Upper lobe of left lung (tissue), 6 donors: ENCODE results near the gene DDX39A. TPM values are rescaled to one million over a fixed set of nuclear protein-coding genes. Genes with fewer than 3 reads are reported as not detected.
A peak's percentile ranks its signal among the peaks of the same experiment; 100 is the strongest.

ENCODE experiments used
- ATAC-seq, 2 donors: fragments of 200-7000 bp; cut with Tn5 transposase; one replicate each; pipeline ENCODE4 v1.9.1; 2022; ENCODE audit warnings: mild to moderate bottlenecking in 2 of 2, moderate library complexity in 2 of 2; ENCODE audit not compliant: low FRiP score in 2 of 2
- DNase-seq, 2 donors: peaks; one replicate each; pipeline ENCODE4 v3.0.0-alpha.2; 2019 to 2020
- H3K27ac ChIP-seq, 4 donors: fragments of 200-600 bp; sonication (generic); one replicate each; pipeline ENCODE4 v1.5.1; 2016 to 2019
- H3K27me3 ChIP-seq, 4 donors: fragments of 200-600 bp; sonication (generic); one replicate each; pipeline ENCODE4 v1.5.1; 2017 to 2019
- H3K36me3 ChIP-seq, 4 donors: fragments of 200-600 bp; sonication (generic); one replicate each; pipeline ENCODE4 v1.5.1; 2016 to 2019
- H3K4me1 ChIP-seq, 4 donors: fragments of 200-600 bp; sonication (generic); one replicate each; pipeline ENCODE4 v1.5.1; 2018 to 2019
- H3K4me3 ChIP-seq, 4 donors: fragments of 200-600 bp; sonication (generic); one replicate each; pipeline ENCODE4 v1.5.1; 2017 to 2019; ENCODE audit warnings: mild to moderate bottlenecking in 2 of 4, moderate library complexity in 1 of 4
- H3K9me3 ChIP-seq, 4 donors: fragments of 200-600 bp; sonication (generic); one replicate each; pipeline ENCODE4 v1.5.1; 2018 to 2019
- CTCF ChIP-seq, 6 experiments: fragments of 450-650 bp in 4 of 6; fragments of 200-600 bp in 2 of 6; sonication (generic) in 2 of 6; IDR thresholded peaks; one replicate each; pipeline ENCODE4 v1.5.1; 2016 to 2019; ENCODE audit warnings: antibody characterized with exemption in 6 of 6
- EP300 ChIP-seq, 4 donors: sonication (generic); formaldehyde crosslinking; IDR thresholded peaks; one replicate each; pipeline ENCODE4 v1.5.1; 2017; ENCODE audit warnings: antibody characterized with exemption in 4 of 4, control low read depth in 2 of 4
- POLR2A ChIP-seq, 4 donors: fragments of 450-650 bp; IDR thresholded peaks; one replicate each; pipeline ENCODE4 v1.5.1; 2016 to 2017; ENCODE audit warnings: antibody characterized with exemption in 4 of 4, mild to moderate bottlenecking in 2 of 4
- POLR2AphosphoS5 ChIP-seq, 2 donors: sonication (generic); formaldehyde crosslinking; IDR thresholded peaks; one replicate each; pipeline ENCODE4 v1.5.1; 2017; ENCODE audit warnings: antibody characterized with exemption in 2 of 2
- WGBS, 2 donors: methylation state at CpG; one replicate each; pipeline ENCODE4 v1.1.5; 2017 to 2018; 5-methylcytosine and 5-hydroxymethylcytosine counted together
- total RNA-seq, 6 donors: library from RNA; depleted of rRNA in 4 of 6; stranded (reverse); fragments of >200 nt in 4 of 6; gene quantifications; one replicate each; pipeline versions ENCODE4 v1.1.0 to v1.2.1, GENCODE V29; 2016 to 2021
- donor health status: DM: no; HTN: no; CAD: no; lungs with moderate emphysema.
- donor health status: DM: no; HTN: yes; CAD: no; lungs with severe emphysema.

DDX39A gene
- total RNA-seq, 6 donors from 2014 or later, result 47.6 to 189 (median 86.0) TPM

DNA sequence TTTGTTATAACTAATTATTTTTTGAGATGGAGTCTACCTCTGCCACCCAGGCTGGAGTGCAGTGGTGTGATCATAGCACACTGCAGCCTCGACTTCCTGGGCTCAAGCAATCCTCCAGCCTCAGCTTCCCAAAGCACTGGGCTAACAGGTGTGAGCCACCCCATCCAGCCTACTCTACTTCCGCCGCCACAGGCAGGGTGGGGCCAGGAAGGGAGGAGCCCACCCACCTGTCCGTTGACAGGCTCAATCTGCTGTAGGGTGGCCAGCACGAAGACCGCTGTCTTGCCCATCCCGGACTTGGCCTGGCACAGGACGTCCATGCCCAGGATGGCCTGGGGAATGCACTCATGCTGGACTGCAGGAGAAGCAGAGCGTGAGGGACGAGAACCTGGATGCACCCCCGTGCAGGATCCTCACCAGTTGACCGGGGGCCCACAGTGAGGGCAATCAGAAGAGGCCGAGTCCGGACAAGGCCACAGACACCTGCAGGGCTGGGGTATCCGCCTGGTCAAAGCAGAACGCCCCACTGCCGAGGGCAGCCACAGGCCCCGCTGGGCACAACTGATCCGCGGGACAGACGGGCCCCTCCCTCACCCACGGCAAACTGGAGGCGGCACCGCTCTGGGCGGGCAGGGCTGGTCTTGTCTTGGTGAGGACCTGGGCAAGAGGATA, 6.7 kb downstream of the DDX39A start:
- Histone ChIP-seq H3K4me1 (peaks cover 29 to 73% (median 40%) of the 10 kb centered on the region in 4 donors), H3K9me3 (no peaks in the 10 kb centered on the region), H3K36me3 (peaks cover 46 to 62% (median 59%) of the 10 kb centered on the region in 4 donors)

GRCh38 chr19:14411938-14412245, 7.2 kb downstream of the DDX39A start:
- no peaks in the 10 kb centered on the region for H3K9me3 ChIP-seq
- no peak for DNase-seq
- no peaks in the 10 kb centered on the region for H3K27me3 ChIP-seq
- H3K4me1 ChIP-seq, result peaks cover 23 to 67% (median 34%) of the 10 kb centered on the region in 4 donors
- WGBS, 2 donors, result 94 to 98% methylated on average over 6 to 8 of the region's 8 CpGs
- no peak for TF ChIP-seq CTCF (IDR thresholded peaks at IDR 0.05)
- no peak for TF ChIP-seq EP300 (IDR thresholded peaks at IDR 0.05)
- TF ChIP-seq POLR2A (IDR thresholded peaks at IDR 0.05), result no peak
- TF ChIP-seq POLR2AphosphoS5 (IDR thresholded peaks at IDR 0.05), result no peak
- no peak overlapping the region for H3K4me3 ChIP-seq
- ATAC-seq, result no peak
- H3K27ac ChIP-seq, result peak overlapping the region in 1 of 4 donors; percentile 11
- peaks cover 52 to 67% (median 64%) of the 10 kb centered on the region in 4 donors for H3K36me3 ChIP-seq

More for the DNA sequence above, 6.7 kb downstream of the DDX39A start:
- TF ChIP-seq CTCF (IDR thresholded peaks at IDR 0.05), result no peak
- no peak for TF ChIP-seq POLR2AphosphoS5 (IDR thresholded peaks at IDR 0.05)
- no peak for TF ChIP-seq EP300 (IDR thresholded peaks at IDR 0.05)
- TF ChIP-seq POLR2A (IDR thresholded peaks at IDR 0.05), result no peak
- DNase-seq (peak in 1 of 2 donors; percentile 84), ATAC-seq (no peak)
- Histone ChIP-seq H3K27ac (no peak overlapping the region), H3K27me3 (no peaks in the 10 kb centered on the region), H3K4me3 (no peak overlapping the region)
- 74 to 91% methylated on average over 2 to 21 of the region's 25 CpGs for WGBS, 2 donors

- Histone ChIP-seq H3K36me3 (peaks cover 57 to 72% (median 69%) of the 10 kb centered on the region in 4 donors), H3K27ac (peak overlapping the region in 2 of 4 donors; percentile 11 to 44), H3K4me1 (peaks cover 18 to 65% (median 31%) of the 10 kb centered on the region in 4 donors), H3K27me3 (no peaks in the 10 kb centered on the region), H3K4me3 (no peak overlapping the region), H3K9me3 (no peaks in the 10 kb centered on the region)
- TF ChIP-seq POLR2A (IDR thresholded peaks at IDR 0.05) (no peak), CTCF (IDR thresholded peaks at IDR 0.05) (no peak), EP300 (IDR thresholded peaks at IDR 0.05) (no peak)
- ATAC-seq (no peak), DNase-seq (no peak)
- WGBS, 2 donors, result 91 to 95% methylated on average over 12 to 18 of the region's 19 CpGs
Observed at GRCh38 chr19:14411161-14411937, 7.8 kb downstream of the DDX39A start.

- Histone ChIP-seq H3K27ac (peak overlapping the region in 3 of 4 donors; percentile 28 to 60 (median 44)), H3K4me3 (no peak overlapping the region), H3K27me3 (no peaks in the 10 kb centered on the region), H3K36me3 (peaks cover 57 to 82% (median 73%) of the 10 kb centered on the region in 4 donors), H3K4me1 (peaks cover 10 to 65% (median 25%) of the 10 kb centered on the region in 4 donors), H3K9me3 (no peaks in the 10 kb centered on the region)
- TF ChIP-seq POLR2A (IDR thresholded peaks at IDR 0.05) (no peak), POLR2AphosphoS5 (IDR thresholded peaks at IDR 0.05) (peak; percentile 44 to 50), CTCF (IDR thresholded peaks at IDR 0.05) (no peak), EP300 (IDR thresholded peaks at IDR 0.05) (no peak)
- WGBS, 2 donors, result 75 to 85% methylated on average over 12 to 36 of the region's 44 CpGs
- DNase-seq (peak in 1 of 2 donors; percentile 87), ATAC-seq (no peak)
Observed at GRCh38 chr19:14410091-14411051, 8.8 kb downstream of the DDX39A start.
